ENCODE results near the gene ARMH4.
"Not testable (repeated sequence)": the region's sequence is repeated elsewhere in the genome, so short reads cannot be mapped to it uniquely, and the experiment has no call there.

ARMH4 gene

DNA sequence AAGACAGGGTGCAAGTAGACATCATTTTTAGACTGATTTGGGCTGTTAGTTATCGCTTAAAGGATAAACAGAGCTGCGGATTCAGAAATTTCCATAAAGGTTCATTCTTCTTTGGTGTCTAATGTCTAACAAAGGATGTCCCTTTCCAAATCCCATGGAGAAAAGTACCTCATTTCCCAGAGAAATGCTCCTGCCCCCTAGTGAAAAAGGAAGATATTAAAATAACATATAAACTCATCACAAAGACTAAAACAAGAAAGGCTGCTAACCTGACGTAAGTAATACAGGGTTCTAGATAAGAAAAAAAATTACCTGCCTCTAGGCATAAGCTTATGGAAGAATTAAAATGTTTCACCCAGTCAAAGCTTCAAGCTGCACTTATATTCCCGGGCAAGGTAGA, 22.8 kb downstream of the ARMH4 start:
- Histone ChIP-seq H3K4me1 (ENCODE audit: control insufficient read depth, low read length) (no peaks in the 10 kb centered on the region), H3K36me3 (ENCODE audit: control insufficient read depth, low read length) (no peaks in the 10 kb centered on the region), H3K9me2 (replicated peaks; ENCODE audit: control insufficient read depth, low read length) (no peaks in the 10 kb centered on the region), H3K4me3 (ENCODE audit: low read length) (no peak overlapping the region), H3K27ac (ENCODE audit: low read depth, low read length) (no peak overlapping the region), H3K4me2 (ENCODE audit: low read length) (no peak overlapping the region), H3K79me2 (ENCODE audit: control insufficient read depth, low read length) (no peaks in the 10 kb centered on the region), H3K9me3 (ENCODE audit: control insufficient read depth, insufficient read depth, low read length) (no peaks in the 10 kb centered on the region), H3F3A (ENCODE audit: control insufficient read depth, insufficient read depth) (no peaks in the 10 kb centered on the region), H4K20me1 (ENCODE audit: control insufficient read depth, insufficient read depth, low read depth, low read length) (no peaks in the 10 kb centered on the region), H3K27me3 (ENCODE audit: control insufficient read depth, low read length) (no peaks in the 10 kb centered on the region; the same call in 1 of the 2 replicates)
- TF ChIP-seq, protein P1, sequence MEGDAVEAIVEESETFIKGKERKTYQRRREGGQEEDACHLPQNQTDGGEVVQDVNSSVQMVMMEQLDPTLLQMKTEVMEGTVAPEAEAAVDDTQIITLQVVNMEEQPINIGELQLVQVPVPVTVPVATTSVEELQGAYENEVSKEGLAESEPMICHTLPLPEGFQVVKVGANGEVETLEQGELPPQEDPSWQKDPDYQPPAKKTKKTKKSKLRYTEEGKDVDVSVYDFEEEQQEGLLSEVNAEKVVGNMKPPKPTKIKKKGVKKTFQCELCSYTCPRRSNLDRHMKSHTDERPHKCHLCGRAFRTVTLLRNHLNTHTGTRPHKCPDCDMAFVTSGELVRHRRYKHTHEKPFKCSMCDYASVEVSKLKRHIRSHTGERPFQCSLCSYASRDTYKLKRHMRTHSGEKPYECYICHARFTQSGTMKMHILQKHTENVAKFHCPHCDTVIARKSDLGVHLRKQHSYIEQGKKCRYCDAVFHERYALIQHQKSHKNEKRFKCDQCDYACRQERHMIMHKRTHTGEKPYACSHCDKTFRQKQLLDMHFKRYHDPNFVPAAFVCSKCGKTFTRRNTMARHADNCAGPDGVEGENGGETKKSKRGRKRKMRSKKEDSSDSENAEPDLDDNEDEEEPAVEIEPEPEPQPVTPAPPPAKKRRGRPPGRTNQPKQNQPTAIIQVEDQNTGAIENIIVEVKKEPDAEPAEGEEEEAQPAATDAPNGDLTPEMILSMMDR (IDR thresholded peaks at IDR 0.05; ENCODE audit: low read depth, low read length, poor library complexity, severe bottlenecking) = peak; percentile 14
- no peak for TF ChIP-seq EZH2phosphoT487 (IDR thresholded peaks at IDR 0.05; ENCODE audit: borderline replicate concordance, low read length)

DNA sequence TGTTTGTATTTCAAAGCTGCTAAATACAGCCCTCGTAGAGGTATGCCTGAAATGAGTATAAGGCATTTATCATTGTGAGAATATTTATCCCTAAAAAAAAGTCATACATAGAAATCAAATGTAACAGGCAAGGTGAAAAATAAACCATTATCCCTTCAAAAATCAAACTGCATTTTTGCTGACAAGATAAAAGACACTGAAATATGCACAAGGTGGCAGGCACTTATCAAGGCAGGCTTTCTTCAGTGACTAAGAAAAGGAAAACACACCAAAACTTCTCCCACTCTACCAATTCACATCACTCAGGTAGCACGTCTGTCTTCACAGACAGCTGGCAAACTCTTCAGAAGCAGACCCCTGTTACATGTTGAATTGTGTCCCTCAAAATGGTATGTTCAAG, 23.6 kb downstream of the ARMH4 start:
- TF ChIP-seq, protein P1 (IDR thresholded peaks at IDR 0.05; ENCODE audit: low read depth, low read length, poor library complexity, severe bottlenecking) = no peak
- TF ChIP-seq EZH2phosphoT487 (IDR thresholded peaks at IDR 0.05; ENCODE audit: borderline replicate concordance, low read length) = no peak
- H3K79me2 ChIP-seq (ENCODE audit: control insufficient read depth, low read length) = no peaks in the 10 kb centered on the region
- H3K4me2 ChIP-seq (ENCODE audit: low read length) = no peak overlapping the region
- H3K36me3 ChIP-seq (ENCODE audit: control insufficient read depth, low read length) = no peaks in the 10 kb centered on the region
- no peaks in the 10 kb centered on the region for H4K20me1 ChIP-seq (ENCODE audit: control insufficient read depth, insufficient read depth, low read depth, low read length)
- H3K9me3 ChIP-seq (ENCODE audit: control insufficient read depth, insufficient read depth, low read length) = no peaks in the 10 kb centered on the region
- H3K4me1 ChIP-seq (ENCODE audit: control insufficient read depth, low read length) = no peaks in the 10 kb centered on the region
- H3K27ac ChIP-seq (ENCODE audit: low read depth, low read length) = no peak overlapping the region
- no peaks in the 10 kb centered on the region for H3K9me2 ChIP-seq (replicated peaks; ENCODE audit: control insufficient read depth, low read length)
- no peaks in the 10 kb centered on the region for H3F3A ChIP-seq (ENCODE audit: control insufficient read depth, insufficient read depth)
- H3K27me3 ChIP-seq (ENCODE audit: control insufficient read depth, low read length) = no peaks in the 10 kb centered on the region; the same call in 1 of the 2 replicates
- no peak overlapping the region for H3K4me3 ChIP-seq (ENCODE audit: low read length)

DNA sequence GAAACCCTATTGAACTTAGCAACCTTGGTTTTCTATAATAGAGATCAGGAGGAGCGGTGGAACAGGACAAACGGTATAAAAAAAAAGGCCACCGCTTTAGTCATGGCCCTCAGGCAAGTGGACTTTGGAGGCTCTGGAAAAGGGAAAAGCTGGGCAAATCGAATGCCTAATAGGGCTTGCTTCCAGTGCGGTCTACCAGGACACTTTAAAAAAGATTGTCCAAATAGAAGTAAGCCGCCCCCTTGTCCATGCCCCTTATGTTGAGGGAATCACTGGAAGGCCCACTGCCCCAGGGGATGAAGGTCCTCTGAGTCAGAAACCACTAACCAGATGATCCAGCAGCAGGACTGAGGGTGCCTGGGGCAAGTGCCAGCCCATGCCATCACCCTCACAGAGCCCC, 29.5 kb downstream of the ARMH4 start:
- not testable (repeated sequence) for H3K9me2 ChIP-seq (replicated peaks; ENCODE audit: control insufficient read depth, low read length); H3F3A ChIP-seq (ENCODE audit: control insufficient read depth, insufficient read depth); H4K20me1 ChIP-seq (ENCODE audit: control insufficient read depth, insufficient read depth, low read depth, low read length); H3K9me3 ChIP-seq (ENCODE audit: control insufficient read depth, insufficient read depth, low read length); H3K4me1 ChIP-seq (ENCODE audit: control insufficient read depth, low read length); H3K36me3 ChIP-seq (ENCODE audit: control insufficient read depth, low read length); H3K27me3 ChIP-seq (ENCODE audit: control insufficient read depth, low read length); H3K4me2 ChIP-seq (ENCODE audit: low read length); H3K4me3 ChIP-seq (ENCODE audit: low read length); H3K27ac ChIP-seq (ENCODE audit: low read depth, low read length); H3K79me2 ChIP-seq (ENCODE audit: control insufficient read depth, low read length)

DNA sequence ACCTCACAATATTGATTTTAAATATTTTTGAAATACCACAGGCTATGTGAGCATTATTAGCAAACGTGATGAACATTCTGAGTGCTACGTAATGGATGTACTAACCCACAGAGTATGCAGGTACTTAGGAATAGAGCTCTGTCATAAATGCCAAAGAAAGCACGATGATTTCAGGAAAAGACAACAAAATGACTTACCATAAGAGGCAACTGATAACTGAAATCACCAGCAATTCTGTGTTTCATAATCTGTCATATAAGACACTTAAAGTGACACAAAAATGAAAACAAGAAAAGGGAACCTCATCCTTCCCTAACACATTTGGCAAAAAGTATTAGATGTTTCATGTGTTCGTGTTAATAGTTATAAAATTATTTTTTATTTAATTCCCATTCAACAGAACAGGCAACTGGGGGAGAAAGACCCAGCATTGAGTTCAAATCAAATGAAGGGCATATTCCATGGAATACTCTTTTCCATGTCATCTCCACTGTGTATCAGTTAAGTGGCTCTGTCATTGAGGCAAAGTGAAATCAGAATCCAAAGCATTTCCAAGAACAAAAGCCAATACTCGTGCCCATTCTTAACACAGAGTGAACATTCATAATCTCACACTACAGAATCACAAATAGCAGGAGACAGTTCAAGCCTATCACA, 30.4 kb downstream of the ARMH4 start:
- Histone ChIP-seq H3K4me1 (ENCODE audit: control insufficient read depth, low read length) (no peaks in the 10 kb centered on the region), H3K36me3 (ENCODE audit: control insufficient read depth, low read length) (no peaks in the 10 kb centered on the region), H3K9me2 (replicated peaks; ENCODE audit: control insufficient read depth, low read length) (no peaks in the 10 kb centered on the region), H3K9me3 (ENCODE audit: control insufficient read depth, insufficient read depth, low read length) (no peaks in the 10 kb centered on the region), H3K4me2 (ENCODE audit: low read length) (no peak overlapping the region), H3K27me3 (ENCODE audit: control insufficient read depth, low read length) (peaks cover 6% of the 10 kb centered on the region; the same call in 1 of the 2 replicates), H3K79me2 (ENCODE audit: control insufficient read depth, low read length) (no peaks in the 10 kb centered on the region), H3K4me3 (ENCODE audit: low read length) (no peak overlapping the region), H3K27ac (ENCODE audit: low read depth, low read length) (no peak overlapping the region), H4K20me1 (ENCODE audit: control insufficient read depth, insufficient read depth, low read depth, low read length) (no peaks in the 10 kb centered on the region), H3F3A (ENCODE audit: control insufficient read depth, insufficient read depth) (no peaks in the 10 kb centered on the region)
- TF ChIP-seq, protein P1 (IDR thresholded peaks at IDR 0.05; ENCODE audit: low read depth, low read length, poor library complexity, severe bottlenecking) = no peak
- no peak for TF ChIP-seq EZH2phosphoT487 (IDR thresholded peaks at IDR 0.05; ENCODE audit: borderline replicate concordance, low read length)

Measured in DOHH2 (cell line).